Transverse colon (tissue), 4 donors: ENCODE results near the gene DGKH. TPM values are rescaled to one million over a fixed set of nuclear protein-coding genes. Genes with fewer than 3 reads are reported as not detected.

Experiments
- DNase-seq: peaks from one replicate; pipeline ENCODE4 v3.0.0-alpha.2; 2019
- H3K27ac ChIP-seq, 4 donors: fragments of 200-600 bp; sonication (generic); 2 replicates each; pipeline ENCODE4 v1.5.1; 2016 to 2018; ENCODE audit warnings: inconsistent platforms in 4 of 4
- H3K27me3 ChIP-seq: fragments of 200-600 bp; sonication (generic); 2 replicates; pipeline ENCODE4 v1.5.1; 2017; ENCODE audit warnings: inconsistent platforms
- H3K36me3 ChIP-seq, 4 donors: fragments of 200-600 bp; sonication (generic); 2 replicates each; pipeline ENCODE4 v1.5.1; 2017 to 2019; ENCODE audit warnings: inconsistent platforms in 4 of 4
- H3K4me1 ChIP-seq, 4 donors: fragments of 200-600 bp; sonication (generic); 2 replicates each; pipeline ENCODE4 v1.5.1; 2017 to 2020; ENCODE audit warnings: inconsistent platforms in 4 of 4
- H3K4me3 ChIP-seq, 4 donors: fragments of 200-600 bp; sonication (generic); 1 replicate in 1 of 4; 2 replicates in 3 of 4; pipeline versions ENCODE4 v1.5.1 to v1.6.1; 2017 to 2019; ENCODE audit warnings: inconsistent platforms in 4 of 4
- H3K9me3 ChIP-seq, 2 donors: fragments of 200-600 bp; sonication (generic); 2 replicates each; pipeline ENCODE4 v1.5.1; 2017 to 2019; ENCODE audit warnings: inconsistent platforms in 2 of 2
- CTCF ChIP-seq, 5 experiments: fragments of 200-600 bp in 3 of 5; fragments of 450-650 bp in 2 of 5; sonication (generic) in 3 of 5; IDR thresholded peaks; 1 replicate in 2 of 5; 2 replicates in 3 of 5; pipeline ENCODE4 v1.5.1; 2016 to 2017; ENCODE audit warnings: antibody characterized with exemption in 5 of 5, inconsistent platforms in 3 of 5, mild to moderate bottlenecking in 2 of 5, moderate library complexity in 1 of 5
- EP300 ChIP-seq: sonication (generic); formaldehyde crosslinking; IDR thresholded peaks from one replicate; pipeline ENCODE4 v1.6.1; 2017; ENCODE audit warnings: antibody characterized with exemption, low read depth
- POLR2A ChIP-seq: fragments of 450-650 bp; IDR thresholded peaks from one replicate; pipeline ENCODE4 v1.6.1; 2016; ENCODE audit warnings: antibody characterized with exemption, mild to moderate bottlenecking, moderate library complexity
- POLR2AphosphoS5 ChIP-seq, 3 donors: sonication (generic); formaldehyde crosslinking; IDR thresholded peaks; one replicate each; pipeline ENCODE4 v1.6.1; 2016; ENCODE audit warnings: antibody characterized with exemption in 3 of 3
- WGBS, 2 donors: methylation state at CpG; one replicate each; pipeline ENCODE4 v1.1.5; 2018; ENCODE audit warnings: low coverage in 1 of 2; 5-methylcytosine and 5-hydroxymethylcytosine counted together
- in situ Hi-C, 4 donors: fragments of 200-750 bp; cut with MboI; loops; one replicate each; pipeline versions ENCODE4 v1.15.0 to v1.15.1; 2017; ENCODE audit warnings: low sequenced_read_pairs in 3 of 4, low pct_ligation_motif_present in 1 of 4, low pct_unique_long_range_greater_than_20kb in 1 of 4
- intact Hi-C: fragments of 100-400 bp; cut with DNase I; formaldehyde crosslinking; loops from one replicate; pipeline ENCODE4 v1.15.1; 2023; ENCODE audit warnings: low total_unique reads
- total RNA-seq, 4 donors: library from RNA; depleted of rRNA; stranded (reverse); fragments of >200 nt; gene quantifications; one replicate each; pipeline ENCODE4 v1.1.0, GENCODE V29; 2016

Gene DGKH
- total RNA-seq, 4 donors from 2014 or later = 19.4 to 35.6 (median 25.0) TPM

GRCh38 chr13:42119041-42119440 is 70.6 kb downstream of the DGKH start:
- Histone ChIP-seq H3K36me3 (no peaks in the 10 kb centered on the region), H3K27me3 (no peaks in the 10 kb centered on the region), H3K4me3 (no peak overlapping the region), H3K27ac (no peak overlapping the region), H3K9me3 (no peaks in the 10 kb centered on the region), H3K4me1 (peaks cover 0 to 8% (median 0%) of the 10 kb centered on the region in 4 donors)
- no peak for DNase-seq
- 91 to 100% methylated on average over 2 to 5 of the region's 5 CpGs for WGBS, 2 donors
- in situ Hi-C loops (loop anchor here in 3 of 4 donors (25.0 kb wide), 3 partner anchors 207 to 707 kb away; no protein-coding TSS in a partner anchor), intact Hi-C loops (no loop called here)
- TF ChIP-seq POLR2AphosphoS5 (IDR thresholded peaks at IDR 0.05) = no peak

DNA sequence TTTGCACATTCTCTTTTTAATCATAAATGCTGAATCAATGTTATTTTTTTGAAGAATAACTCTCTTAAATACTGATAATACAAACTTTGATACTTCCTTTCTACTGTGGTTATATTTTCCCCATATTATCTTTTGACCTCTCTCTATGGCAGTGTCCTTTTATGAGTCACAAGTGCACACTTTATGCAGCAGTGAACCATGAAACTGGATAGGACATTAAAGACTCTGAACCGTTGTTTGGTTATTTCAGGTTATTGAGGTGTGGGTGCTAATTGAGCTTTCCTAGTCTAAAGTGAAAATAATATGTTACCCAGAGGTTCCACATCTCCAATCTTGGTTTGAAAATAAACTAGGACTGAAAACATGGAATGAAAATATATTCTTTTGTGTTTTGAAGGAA is 71.4 kb downstream of the DGKH start:
- in situ Hi-C loops = loop anchor here in 3 of 4 donors (25.0 kb wide), 3 partner anchors 208 to 708 kb away; no protein-coding TSS in a partner anchor
- peaks cover 0 to 15% (median 0%) of the 10 kb centered on the region in 4 donors for H3K4me1 ChIP-seq
- H3K9me3 ChIP-seq = no peaks in the 10 kb centered on the region
- 0 to 39% methylated on average over 1 of the region's 1 CpG for WGBS, 2 donors
- intact Hi-C loops = no loop called here
- H3K27me3 ChIP-seq = no peaks in the 10 kb centered on the region
- TF ChIP-seq CTCF (IDR thresholded peaks at IDR 0.05) (no peak), EP300 (no peak), POLR2A (no peak), POLR2AphosphoS5 (IDR thresholded peaks at IDR 0.05) (no peak)
- DNase-seq = no peak
- no peak overlapping the region for H3K27ac ChIP-seq
- H3K4me3 ChIP-seq = no peak overlapping the region
- H3K36me3 ChIP-seq = no peaks in the 10 kb centered on the region

- no peak for TF ChIP-seq POLR2A
- TF ChIP-seq POLR2AphosphoS5 (IDR thresholded peaks at IDR 0.05) = no peak
- TF ChIP-seq EP300 = no peak
- no peak for TF ChIP-seq CTCF (IDR thresholded peaks at IDR 0.05)
- no peaks in the 10 kb centered on the region for H3K9me3 ChIP-seq
- H3K27ac ChIP-seq = no peak overlapping the region
- no peaks in the 10 kb centered on the region for H3K36me3 ChIP-seq
- intact Hi-C loops = no loop called here
- 92 to 95% methylated on average over 2 of the region's 2 CpGs for WGBS, 2 donors
- in situ Hi-C loops = loop anchor here in 3 of 4 donors (25.0 kb wide), 3 partner anchors 211 to 711 kb away; no protein-coding TSS in a partner anchor
- no peaks in the 10 kb centered on the region for H3K27me3 ChIP-seq
- no peak overlapping the region for H3K4me3 ChIP-seq
- H3K4me1 ChIP-seq = peaks cover 0 to 18% (median 0%) of the 10 kb centered on the region in 4 donors
- DNase-seq = no peak
Measured at GRCh38 chr13:42123600-42123999, 75.2 kb downstream of the DGKH start.

DNA sequence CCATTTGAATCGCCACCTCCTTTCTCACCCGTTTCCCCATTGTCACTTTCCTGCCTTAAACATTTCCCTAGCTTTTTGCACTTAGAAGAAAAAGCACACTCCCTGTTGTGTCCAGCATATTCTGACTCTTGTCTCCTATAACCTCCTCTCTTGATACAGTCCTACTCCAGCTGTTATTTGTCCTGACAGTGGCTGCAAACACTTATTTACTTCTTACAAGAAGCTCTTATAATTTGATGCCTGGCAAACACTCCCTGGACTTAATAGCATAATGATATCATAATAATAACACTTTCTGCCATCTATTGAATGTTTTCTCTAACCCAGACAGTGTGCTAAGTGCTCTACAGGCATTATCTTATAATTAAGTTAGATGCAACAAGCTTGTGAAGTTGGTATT is 76.6 kb downstream of the DGKH start:
- DNase-seq = no peak
- peaks cover 0 to 18% (median 0%) of the 10 kb centered on the region in 4 donors for H3K4me1 ChIP-seq
- no peak for TF ChIP-seq POLR2AphosphoS5 (IDR thresholded peaks at IDR 0.05)
- TF ChIP-seq EP300 = no peak
- TF ChIP-seq CTCF (IDR thresholded peaks at IDR 0.05) = no peak
- TF ChIP-seq POLR2A = no peak
- peaks cover 0 to 7% (median 0%) of the 10 kb centered on the region in 4 donors for H3K36me3 ChIP-seq
- 75% methylated on average over 2 of the region's 2 CpGs for WGBS, 2 donors
- no peaks in the 10 kb centered on the region for H3K27me3 ChIP-seq
- H3K27ac ChIP-seq = no peak overlapping the region
- intact Hi-C loops (no loop called here), in situ Hi-C loops (no loop called here)
- no peaks in the 10 kb centered on the region for H3K9me3 ChIP-seq
- no peak overlapping the region for H3K4me3 ChIP-seq

DNA sequence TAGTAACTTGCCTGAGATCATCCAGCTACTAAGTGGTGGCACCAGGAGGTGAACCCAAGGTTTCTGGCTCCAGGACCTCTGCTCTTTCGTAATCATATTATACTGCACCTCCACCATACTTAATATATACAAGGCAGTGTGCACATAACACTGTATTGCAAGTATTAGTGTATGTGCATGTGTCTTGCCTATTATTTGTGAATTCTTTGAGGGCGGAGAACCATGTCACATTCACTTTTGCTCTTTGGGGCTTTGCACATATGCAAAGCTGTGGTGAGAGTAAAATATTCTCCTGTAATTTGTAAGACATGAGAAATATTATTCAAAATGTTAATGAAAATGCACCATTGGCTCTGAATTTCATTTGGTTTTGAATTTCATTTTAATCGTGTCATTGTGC is 78.6 kb downstream of the DGKH start:
- Histone ChIP-seq H3K4me3 (no peak overlapping the region), H3K36me3 (peaks cover 0 to 7% (median 0%) of the 10 kb centered on the region in 4 donors), H3K27me3 (no peaks in the 10 kb centered on the region), H3K9me3 (no peaks in the 10 kb centered on the region), H3K27ac (no peak overlapping the region), H3K4me1 (peaks cover 0 to 18% (median 0%) of the 10 kb centered on the region in 4 donors)
- DNase-seq = no peak
- WGBS, 2 donors = 91 to 92% methylated on average over 3 of the region's 3 CpGs
- intact Hi-C loops (no loop called here), in situ Hi-C loops (no loop called here)
- TF ChIP-seq EP300 (no peak), POLR2AphosphoS5 (IDR thresholded peaks at IDR 0.05) (no peak), CTCF (IDR thresholded peaks at IDR 0.05) (no peak), POLR2A (no peak)
